ENCODE measurements around the gene PIK3CD. TPM values are rescaled to one million over a fixed set of nuclear protein-coding genes. Genes with fewer than 3 reads are reported as not detected.
"Not testable (repeated sequence)": the region's sequence is repeated elsewhere in the genome, so short reads cannot be mapped to it uniquely, and the experiment has no call there.

Gene PIK3CD
- polyA plus RNA-seq, 4 donors, result 1.8 to 16.8 (median 3.6) TPM

DNA sequence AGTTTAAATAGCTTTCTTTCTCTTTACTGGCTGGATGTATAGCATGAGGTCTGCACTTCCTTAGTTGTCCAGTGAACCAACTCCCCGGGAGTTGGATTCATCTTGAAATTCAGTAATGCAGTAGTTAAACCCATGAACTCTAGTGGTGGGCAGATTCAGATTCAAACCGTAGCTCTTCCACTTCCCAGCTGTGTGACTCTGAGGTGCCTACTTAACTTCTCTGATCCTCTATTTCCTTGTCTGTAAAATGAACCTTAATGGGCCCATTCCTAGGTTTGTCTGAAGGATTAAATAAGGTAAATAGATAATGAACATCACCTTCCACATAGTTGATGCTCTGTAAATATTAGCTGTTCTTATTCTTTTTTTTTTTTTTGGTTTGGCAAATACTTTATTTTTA lies 16.5 kb downstream of the PIK3CD start:
- H3K27ac ChIP-seq (ENCODE audit: low read depth in 1 of 3, low read length in 2 of 3), result no peak overlapping the region
- no peak overlapping the region for H3K4me3 ChIP-seq (ENCODE audit: low read depth in 1 of 3, low read length in 3 of 3)
- H3K9me3 ChIP-seq (ENCODE audit: control insufficient read depth in 2 of 2, insufficient read depth in 1 of 2, low read depth in 1 of 2, low read length in 1 of 2), result no peaks in the 10 kb centered on the region
- H3K4me1 ChIP-seq (ENCODE audit: control insufficient read depth in 3 of 3, insufficient read depth in 2 of 3, low read depth in 1 of 3, low read length in 2 of 3), result no peaks in the 10 kb centered on the region
- WGBS, 3 donors, result 35 to 48% (median 37%) methylated on average over 2 of the region's 2 CpGs
- peaks cover 0 to 3% (median 2%) of the 10 kb centered on the region in 3 donors for H3K27me3 ChIP-seq (ENCODE audit: control insufficient read depth in 3 of 3, insufficient read depth in 3 of 3, low read length in 3 of 3)
- FAIRE-seq (no peak), DNase-seq (no peak)
- no peaks in the 10 kb centered on the region for H3K36me3 ChIP-seq (ENCODE audit: control insufficient read depth in 3 of 3, insufficient read depth in 2 of 3, low read depth in 1 of 3, low read length in 3 of 3)

GRCh38 chr1:9670085-9670484 lies 18.6 kb downstream of the PIK3CD start:
- H3K27ac ChIP-seq (ENCODE audit: low read depth in 1 of 3, low read length in 2 of 3), result no peak overlapping the region
- H3K4me1 ChIP-seq (ENCODE audit: control insufficient read depth in 3 of 3, insufficient read depth in 2 of 3, low read depth in 1 of 3, low read length in 2 of 3), result no peaks in the 10 kb centered on the region
- no peak for FAIRE-seq
- no peak overlapping the region for H3K4me3 ChIP-seq (ENCODE audit: low read depth in 1 of 3, low read length in 3 of 3)
- no peaks in the 10 kb centered on the region for H3K9me3 ChIP-seq (ENCODE audit: control insufficient read depth in 2 of 2, insufficient read depth in 1 of 2, low read depth in 1 of 2, low read length in 1 of 2)
- DNase-seq, result no peak
- H3K27me3 ChIP-seq (ENCODE audit: control insufficient read depth in 3 of 3, insufficient read depth in 3 of 3, low read length in 3 of 3), result peaks cover 0 to 3% (median 2%) of the 10 kb centered on the region in 3 donors
- H3K36me3 ChIP-seq (ENCODE audit: control insufficient read depth in 3 of 3, insufficient read depth in 2 of 3, low read depth in 1 of 3, low read length in 3 of 3), result no peaks in the 10 kb centered on the region
- WGBS, 3 donors, result 69 to 82% (median 74%) methylated on average over 2 of the region's 2 CpGs

- 80 to 86% (median 86%) methylated on average over 8 of the region's 8 CpGs for WGBS, 3 donors
- no peaks in the 10 kb centered on the region for H3K9me3 ChIP-seq (ENCODE audit: control insufficient read depth in 2 of 2, insufficient read depth in 1 of 2, low read depth in 1 of 2, low read length in 1 of 2)
- peak overlapping the region in 1 of 3 donors; percentile 24 for H3K27ac ChIP-seq (ENCODE audit: low read depth in 1 of 3, low read length in 2 of 3)
- H3K4me1 ChIP-seq (ENCODE audit: control insufficient read depth in 3 of 3, insufficient read depth in 2 of 3, low read depth in 1 of 3, low read length in 2 of 3), result no peaks in the 10 kb centered on the region
- FAIRE-seq (no peak), DNase-seq (no peak)
- peaks cover 0 to 3% (median 2%) of the 10 kb centered on the region in 3 donors for H3K27me3 ChIP-seq (ENCODE audit: control insufficient read depth in 3 of 3, insufficient read depth in 3 of 3, low read length in 3 of 3)
- no peak overlapping the region for H3K4me3 ChIP-seq (ENCODE audit: low read depth in 1 of 3, low read length in 3 of 3)
- no peaks in the 10 kb centered on the region for H3K36me3 ChIP-seq (ENCODE audit: control insufficient read depth in 3 of 3, insufficient read depth in 2 of 3, low read depth in 1 of 3, low read length in 3 of 3)
Observed at GRCh38 chr1:9671377-9672140, 20.0 kb downstream of the PIK3CD start.

DNA sequence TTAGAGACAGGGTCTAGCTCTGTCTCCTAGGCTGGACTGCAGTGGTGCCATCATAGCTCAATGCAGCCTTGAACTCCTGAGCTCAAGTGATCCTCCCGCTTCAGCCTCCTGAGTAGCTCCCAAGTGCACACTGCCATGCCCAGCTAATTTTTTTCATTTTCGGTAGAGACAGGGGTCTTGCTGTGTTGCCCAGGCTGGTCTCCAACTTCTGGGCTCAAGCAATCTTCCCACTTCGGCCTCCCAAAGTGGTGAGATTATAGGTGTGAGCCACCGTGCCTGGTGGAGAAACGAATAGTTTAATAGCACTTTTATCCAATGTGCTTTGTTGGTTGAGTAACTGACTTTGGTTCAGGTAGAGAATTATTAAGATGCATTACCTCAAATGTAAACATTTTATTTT lies 20.9 kb downstream of the PIK3CD start:
- Histone ChIP-seq H3K27me3 (ENCODE audit: control insufficient read depth in 3 of 3, insufficient read depth in 3 of 3, low read length in 3 of 3) (peaks cover 0 to 3% (median 2%) of the 10 kb centered on the region in 3 donors), H3K27ac (ENCODE audit: low read depth in 1 of 3, low read length in 2 of 3) (no peak overlapping the region), H3K9me3 (ENCODE audit: control insufficient read depth in 2 of 2, insufficient read depth in 1 of 2, low read depth in 1 of 2, low read length in 1 of 2) (no peaks in the 10 kb centered on the region), H3K4me1 (ENCODE audit: control insufficient read depth in 3 of 3, insufficient read depth in 2 of 3, low read depth in 1 of 3, low read length in 2 of 3) (no peaks in the 10 kb centered on the region), H3K4me3 (ENCODE audit: low read depth in 1 of 3, low read length in 3 of 3) (no peak overlapping the region), H3K36me3 (ENCODE audit: control insufficient read depth in 3 of 3, insufficient read depth in 2 of 3, low read depth in 1 of 3, low read length in 3 of 3) (no peaks in the 10 kb centered on the region)
- WGBS, 3 donors, result 90 to 92% (median 91%) methylated on average over 5 of the region's 5 CpGs
- DNase-seq (no peak), FAIRE-seq (no peak)

- no peaks in the 10 kb centered on the region for H3K36me3 ChIP-seq (ENCODE audit: control insufficient read depth in 3 of 3, insufficient read depth in 2 of 3, low read depth in 1 of 3, low read length in 3 of 3)
- H3K27ac ChIP-seq (ENCODE audit: low read depth in 1 of 3, low read length in 2 of 3), result no peak overlapping the region
- H3K4me1 ChIP-seq (ENCODE audit: control insufficient read depth in 3 of 3, insufficient read depth in 2 of 3, low read depth in 1 of 3, low read length in 2 of 3), result no peaks in the 10 kb centered on the region
- no peaks in the 10 kb centered on the region for H3K27me3 ChIP-seq (ENCODE audit: control insufficient read depth in 3 of 3, insufficient read depth in 3 of 3, low read length in 3 of 3)
- WGBS, 3 donors, result 43 to 69% (median 63%) methylated on average over 3 of the region's 3 CpGs
- no peak for FAIRE-seq
- no peaks in the 10 kb centered on the region for H3K9me3 ChIP-seq (ENCODE audit: control insufficient read depth in 2 of 2, insufficient read depth in 1 of 2, low read depth in 1 of 2, low read length in 1 of 2)
- no peak for DNase-seq
- no peak overlapping the region for H3K4me3 ChIP-seq (ENCODE audit: low read depth in 1 of 3, low read length in 3 of 3)
Observed at GRCh38 chr1:9675393-9675792, 23.9 kb downstream of the PIK3CD start.

GRCh38 chr1:9676128-9676527 lies 24.6 kb downstream of the PIK3CD start:
- WGBS, 3 donors, result 92 to 96% (median 93%) methylated on average over 7 of the region's 7 CpGs
- not testable (repeated sequence) for H3K4me3 ChIP-seq (ENCODE audit: low read depth in 1 of 3, low read length in 3 of 3); H3K27me3 ChIP-seq (ENCODE audit: control insufficient read depth in 3 of 3, insufficient read depth in 3 of 3, low read length in 3 of 3); H3K4me1 ChIP-seq (ENCODE audit: control insufficient read depth in 3 of 3, insufficient read depth in 2 of 3, low read depth in 1 of 3, low read length in 2 of 3); H3K27ac ChIP-seq (ENCODE audit: low read depth in 1 of 3, low read length in 2 of 3); H3K9me3 ChIP-seq (ENCODE audit: control insufficient read depth in 2 of 2, insufficient read depth in 1 of 2, low read depth in 1 of 2, low read length in 1 of 2); FAIRE-seq; H3K36me3 ChIP-seq (ENCODE audit: control insufficient read depth in 3 of 3, insufficient read depth in 2 of 3, low read depth in 1 of 3, low read length in 3 of 3); DNase-seq

DNA sequence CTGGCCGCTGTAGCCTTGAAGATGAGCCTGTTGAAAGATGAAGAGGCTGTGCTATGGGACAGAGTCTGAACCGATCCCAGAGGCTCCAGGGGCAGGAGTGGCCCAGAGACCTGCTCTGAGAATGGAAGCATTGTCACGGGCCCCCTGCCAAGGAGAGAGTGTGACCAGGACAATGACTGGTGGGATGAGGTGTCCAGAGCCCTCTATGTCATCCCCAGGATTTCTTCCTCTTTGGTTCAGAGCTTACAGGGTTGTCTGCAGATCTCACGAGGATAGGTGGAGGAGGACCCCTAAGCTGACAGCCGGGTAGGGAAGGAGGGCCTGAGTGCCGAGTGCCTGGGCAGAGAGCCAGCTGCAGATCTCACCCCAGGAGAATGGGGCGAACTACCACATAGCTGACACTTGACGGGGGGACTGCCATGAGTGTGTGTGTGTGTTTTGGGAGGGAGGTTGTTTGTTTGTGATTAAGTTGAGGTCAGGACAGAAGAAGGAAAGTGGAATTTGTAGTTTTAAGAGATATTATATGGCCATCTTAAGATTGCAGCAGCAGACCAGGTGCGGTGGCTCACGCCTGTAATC lies 25.4 kb downstream of the PIK3CD start:
- no peak overlapping the region for H3K4me3 ChIP-seq (ENCODE audit: low read depth in 1 of 3, low read length in 3 of 3)
- FAIRE-seq, result no peak
- H3K27me3 ChIP-seq (ENCODE audit: control insufficient read depth in 3 of 3, insufficient read depth in 3 of 3, low read length in 3 of 3), result no peaks in the 10 kb centered on the region
- DNase-seq, result no peak
- no peaks in the 10 kb centered on the region for H3K36me3 ChIP-seq (ENCODE audit: control insufficient read depth in 3 of 3, insufficient read depth in 2 of 3, low read depth in 1 of 3, low read length in 3 of 3)
- H3K4me1 ChIP-seq (ENCODE audit: control insufficient read depth in 3 of 3, insufficient read depth in 2 of 3, low read depth in 1 of 3, low read length in 2 of 3), result no peaks in the 10 kb centered on the region
- no peak overlapping the region for H3K27ac ChIP-seq (ENCODE audit: low read depth in 1 of 3, low read length in 2 of 3)
- H3K9me3 ChIP-seq (ENCODE audit: control insufficient read depth in 2 of 2, insufficient read depth in 1 of 2, low read depth in 1 of 2, low read length in 1 of 2), result no peaks in the 10 kb centered on the region
- WGBS, 3 donors, result 41 to 55% (median 53%) methylated on average over 10 of the region's 10 CpGs

DNA sequence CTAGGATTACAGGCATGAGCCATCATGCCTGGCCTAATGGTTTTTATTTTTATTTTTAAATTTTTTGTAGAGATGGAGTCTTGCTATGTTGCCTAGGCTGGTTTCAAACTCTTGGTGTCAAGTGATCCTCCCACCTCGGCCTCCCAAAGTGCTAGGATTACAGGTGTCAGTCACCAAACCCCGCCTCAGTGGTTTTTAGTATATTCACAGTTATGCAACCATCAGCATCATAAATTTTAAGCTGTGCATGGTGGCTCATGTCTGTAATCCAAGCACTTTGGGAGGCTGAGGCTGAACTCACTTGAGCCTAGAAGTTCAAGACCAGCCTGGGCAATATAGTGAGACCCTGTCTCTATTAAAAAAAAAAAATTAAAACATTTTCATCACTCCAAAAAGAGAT lies 28.6 kb downstream of the PIK3CD start:
- Histone ChIP-seq H3K4me1 (ENCODE audit: control insufficient read depth in 3 of 3, insufficient read depth in 2 of 3, low read depth in 1 of 3, low read length in 2 of 3) (no peaks in the 10 kb centered on the region), H3K27me3 (ENCODE audit: control insufficient read depth in 3 of 3, insufficient read depth in 3 of 3, low read length in 3 of 3) (no peaks in the 10 kb centered on the region), H3K27ac (ENCODE audit: low read depth in 1 of 3, low read length in 2 of 3) (no peak overlapping the region), H3K9me3 (ENCODE audit: control insufficient read depth in 2 of 2, insufficient read depth in 1 of 2, low read depth in 1 of 2, low read length in 1 of 2) (no peaks in the 10 kb centered on the region), H3K4me3 (ENCODE audit: low read depth in 1 of 3, low read length in 3 of 3) (no peak overlapping the region), H3K36me3 (ENCODE audit: control insufficient read depth in 3 of 3, insufficient read depth in 2 of 3, low read depth in 1 of 3, low read length in 3 of 3) (no peaks in the 10 kb centered on the region)
- FAIRE-seq, result no peak
- DNase-seq, result no peak
- 90 to 94% (median 90%) methylated on average over 2 of the region's 2 CpGs for WGBS, 3 donors

All from small intestine (tissue), 7 donors.